ENCODE results near the gene HIGD2A.

The HIGD2A gene, protein sequence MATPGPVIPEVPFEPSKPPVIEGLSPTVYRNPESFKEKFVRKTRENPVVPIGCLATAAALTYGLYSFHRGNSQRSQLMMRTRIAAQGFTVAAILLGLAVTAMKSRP

DNA sequence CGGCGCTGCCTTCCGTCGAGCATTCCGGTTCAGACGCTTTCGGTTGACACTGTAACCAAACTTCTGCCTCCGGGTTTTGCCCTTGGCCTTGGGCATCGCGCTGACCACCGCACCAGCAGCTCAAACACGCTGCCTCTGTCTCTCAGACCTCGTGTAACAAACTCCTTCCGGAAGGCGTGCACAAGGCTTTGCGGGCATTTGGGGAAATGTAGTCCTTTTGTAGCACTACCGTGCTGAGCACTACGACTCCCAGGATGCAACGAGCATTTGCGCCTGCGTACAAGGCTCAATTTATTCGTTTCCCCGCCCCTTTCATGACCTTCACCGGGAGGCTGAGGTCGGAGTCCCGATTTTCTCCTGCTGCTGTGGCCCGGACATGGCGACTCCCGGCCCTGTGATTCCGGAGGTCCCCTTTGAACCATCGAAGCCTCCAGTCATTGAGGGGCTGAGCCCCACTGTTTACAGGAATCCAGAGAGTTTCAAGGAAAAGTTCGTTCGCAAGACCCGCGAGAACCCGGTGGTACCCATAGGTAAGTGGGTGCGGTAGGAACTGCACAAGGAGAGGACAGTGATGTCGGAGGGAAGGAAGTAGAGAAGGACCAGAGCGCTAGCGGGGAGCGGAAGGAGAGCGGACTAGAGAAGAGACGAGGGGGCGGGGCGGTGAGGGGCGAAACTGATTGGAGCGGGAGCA, at the start of gene HIGD2A, which contains the start of gene NOP16:
TSS of gene HIGD2A (plus strand) at position 308 of the 691 bp plus-strand sequence. CDS start at position 377, 69 bp downstream.
TSS of gene NOP16 (minus strand) at position 155 of the 691 bp plus-strand sequence. CDS start at position 96, 59 bp downstream.
- DNase-seq (ENCODE audit: low read depth), result peak; percentile 99

DNA sequence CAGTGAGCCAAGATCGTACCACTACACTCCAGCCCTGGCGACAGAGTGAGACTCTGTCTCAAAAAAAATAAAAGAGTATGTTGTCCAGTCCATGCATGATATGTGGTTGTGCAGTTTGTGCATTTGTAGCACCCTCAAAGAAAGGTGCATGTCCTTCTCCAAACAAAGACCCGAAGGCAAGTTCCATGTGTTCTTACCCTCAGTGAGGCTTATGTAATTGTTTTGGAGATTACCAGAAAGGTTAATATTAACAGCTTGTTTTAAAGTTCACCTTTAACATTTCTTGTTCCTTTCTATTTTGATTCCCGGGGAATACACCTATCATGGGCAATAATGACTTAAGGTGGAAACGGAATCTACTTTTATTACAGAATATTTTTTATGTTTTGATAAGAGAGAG, 49.2 kb upstream of the HIGD2A start:
- no peak for DNase-seq (ENCODE audit: low read depth)

DNA sequence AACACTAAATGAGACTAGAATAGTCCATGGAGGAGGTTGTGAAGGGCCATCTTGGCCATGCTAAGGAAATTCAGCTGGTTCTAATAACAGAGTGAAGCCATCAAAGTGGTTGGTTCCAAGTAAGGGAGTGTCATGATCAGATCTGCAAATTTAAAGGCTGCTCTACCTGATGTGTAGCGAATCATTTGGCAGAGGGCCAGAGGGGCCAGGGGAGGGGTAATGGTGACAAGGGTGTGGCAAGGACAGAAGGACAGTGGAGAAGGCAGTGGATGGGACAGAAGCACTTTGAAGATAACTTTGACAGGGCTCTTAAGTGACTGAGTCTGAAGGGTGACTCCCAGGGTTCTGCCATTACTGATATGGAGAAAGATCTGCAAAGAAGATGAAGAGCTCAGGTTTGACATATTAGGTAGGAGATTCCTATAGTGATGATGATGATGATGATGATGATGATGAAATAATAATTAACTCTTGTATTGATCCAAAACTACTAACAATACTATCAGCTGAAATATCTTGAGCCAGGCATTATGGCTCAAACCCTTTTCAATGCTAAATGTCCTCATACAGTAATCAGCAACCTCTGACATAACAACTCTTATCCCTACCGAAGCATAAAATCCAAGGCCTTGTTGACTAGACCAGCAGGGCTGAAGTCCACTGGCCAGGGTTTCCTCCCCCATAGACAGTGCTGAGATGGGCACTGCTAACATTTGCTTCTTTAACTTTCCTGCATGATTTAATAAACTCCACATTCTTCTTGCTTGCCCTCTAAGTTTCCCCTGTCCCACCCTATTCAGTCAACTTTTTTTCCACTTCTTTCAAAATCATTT, 47.0 kb upstream of the HIGD2A start:
- no peak for DNase-seq (ENCODE audit: low read depth)

DNA sequence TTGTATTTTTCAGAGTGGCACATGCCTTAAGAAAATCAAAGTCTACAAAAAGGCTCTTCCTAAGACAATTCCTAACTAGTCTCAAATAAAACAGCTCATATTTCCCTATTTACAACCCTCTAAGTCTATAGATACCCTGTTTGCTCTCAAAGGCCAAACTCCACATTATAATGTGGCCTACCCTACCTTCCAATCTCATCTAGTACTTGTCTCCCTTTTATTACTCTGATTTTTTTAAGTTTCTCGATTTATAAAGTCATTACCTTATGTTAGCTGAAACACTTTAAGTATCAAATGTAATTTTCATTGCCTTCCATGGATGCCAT, 46.4 kb upstream of the HIGD2A start:
- no peak for DNase-seq (ENCODE audit: low read depth)

DNA sequence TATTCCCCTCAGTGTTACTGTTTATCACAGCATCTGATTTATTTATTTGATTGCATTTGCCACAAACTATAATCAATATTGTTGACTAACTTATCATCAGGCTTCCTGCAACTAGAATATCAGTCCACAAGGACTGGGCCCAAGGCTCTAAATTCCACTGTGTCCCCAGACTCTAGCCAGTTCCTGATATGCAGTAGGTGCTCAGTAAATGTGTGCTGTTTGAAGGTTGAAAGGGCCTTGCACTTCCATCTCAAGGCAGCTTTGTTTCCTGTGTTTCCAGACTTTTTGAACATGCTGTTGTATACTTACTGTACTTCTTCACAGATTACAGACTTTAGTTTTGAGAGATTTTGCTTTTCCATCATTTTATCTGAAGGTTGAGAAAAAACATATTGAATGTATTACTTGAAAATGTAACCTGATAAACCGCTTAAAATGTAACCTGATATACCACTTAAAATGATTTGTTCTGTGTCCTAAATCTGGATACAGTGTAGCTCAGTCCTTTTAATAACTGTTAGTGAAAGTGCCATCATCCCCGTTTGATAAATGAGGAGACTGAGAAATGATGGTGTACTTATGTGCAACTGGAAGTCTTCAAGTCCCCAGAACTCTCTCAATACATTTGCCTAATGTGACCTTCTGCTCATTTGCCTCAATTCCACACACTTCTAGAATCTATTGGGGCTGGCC, 45.6 kb upstream of the HIGD2A start:
- DNase-seq (ENCODE audit: low read depth), result no peak

DNA sequence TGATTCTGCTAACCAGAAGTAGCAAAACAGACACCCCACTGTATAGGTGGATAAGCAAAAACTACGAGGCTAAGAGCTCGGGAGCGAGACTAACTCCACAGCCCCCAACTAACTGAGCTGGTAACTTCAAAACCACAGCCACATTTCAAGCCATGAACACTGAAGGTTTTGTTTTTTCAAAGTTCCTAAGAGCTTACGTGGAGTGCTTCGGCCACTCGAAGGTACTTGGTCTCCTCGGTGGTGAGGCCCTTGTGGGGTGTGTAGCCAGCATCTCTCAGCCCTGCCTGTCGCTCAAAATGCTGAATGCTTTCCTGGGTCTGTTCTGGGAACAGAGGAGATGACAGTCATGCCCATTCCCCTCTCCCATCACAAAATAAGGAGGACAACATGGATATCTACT, 38.1 kb upstream of the HIGD2A start:
- no peak for DNase-seq (ENCODE audit: low read depth)

DNA sequence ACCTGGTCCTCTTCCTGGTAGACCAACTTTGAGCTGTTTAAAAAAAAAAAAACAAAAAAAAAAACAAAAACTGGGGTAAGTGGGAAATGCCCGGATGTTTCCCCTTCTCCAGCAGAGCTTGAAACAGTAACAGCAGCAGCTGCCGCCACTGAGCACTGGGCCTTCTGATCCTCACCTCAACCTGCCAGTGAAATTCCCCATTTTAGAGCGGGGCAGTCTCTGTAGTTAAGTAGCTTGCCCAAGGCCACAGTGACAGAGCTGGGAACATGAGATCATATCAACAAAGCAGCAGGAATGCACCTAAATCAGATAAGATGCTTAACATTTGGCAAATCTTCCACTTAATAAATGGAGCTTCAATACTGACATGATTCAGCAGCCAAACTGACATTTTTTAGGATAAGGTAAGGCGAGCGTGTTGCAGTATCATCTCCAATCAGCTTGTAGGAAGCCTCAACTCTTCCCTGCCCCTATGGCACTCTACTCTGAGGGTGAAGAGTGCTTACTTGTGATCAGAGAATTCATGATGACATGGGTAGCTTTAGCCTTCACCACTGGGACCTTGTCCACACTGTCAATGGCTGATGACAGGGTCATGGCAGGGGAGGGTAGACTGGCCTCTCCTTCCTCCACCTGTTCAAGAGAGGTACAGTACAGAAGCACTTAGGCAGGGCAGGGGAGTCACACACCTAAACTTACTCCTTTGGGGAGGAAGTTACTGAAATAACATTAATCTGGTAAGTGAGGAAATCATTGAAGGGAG, 36.3 kb upstream of the HIGD2A start:
- DNase-seq (ENCODE audit: low read depth), result no peak

DNA sequence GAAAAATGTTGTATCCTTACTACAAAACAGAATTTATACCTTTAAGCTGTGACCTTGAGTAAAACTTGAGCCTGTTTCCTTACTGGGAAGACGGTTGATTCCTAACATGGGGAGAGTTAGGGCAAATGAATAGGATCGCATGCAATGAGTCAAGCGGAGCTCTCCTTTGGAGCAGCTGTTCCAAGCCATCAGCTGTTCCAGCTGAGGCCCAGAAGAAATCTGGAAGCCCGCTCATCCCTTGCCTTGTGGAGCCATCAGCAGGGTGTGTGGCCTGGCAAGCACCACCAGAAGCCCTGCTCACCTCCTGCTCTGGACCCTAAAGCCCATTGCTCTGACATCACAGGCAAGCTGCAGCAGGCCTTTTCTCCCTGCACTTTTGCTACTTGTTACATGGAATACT, 35.0 kb upstream of the HIGD2A start:
- no peak for DNase-seq (ENCODE audit: low read depth)

DNA sequence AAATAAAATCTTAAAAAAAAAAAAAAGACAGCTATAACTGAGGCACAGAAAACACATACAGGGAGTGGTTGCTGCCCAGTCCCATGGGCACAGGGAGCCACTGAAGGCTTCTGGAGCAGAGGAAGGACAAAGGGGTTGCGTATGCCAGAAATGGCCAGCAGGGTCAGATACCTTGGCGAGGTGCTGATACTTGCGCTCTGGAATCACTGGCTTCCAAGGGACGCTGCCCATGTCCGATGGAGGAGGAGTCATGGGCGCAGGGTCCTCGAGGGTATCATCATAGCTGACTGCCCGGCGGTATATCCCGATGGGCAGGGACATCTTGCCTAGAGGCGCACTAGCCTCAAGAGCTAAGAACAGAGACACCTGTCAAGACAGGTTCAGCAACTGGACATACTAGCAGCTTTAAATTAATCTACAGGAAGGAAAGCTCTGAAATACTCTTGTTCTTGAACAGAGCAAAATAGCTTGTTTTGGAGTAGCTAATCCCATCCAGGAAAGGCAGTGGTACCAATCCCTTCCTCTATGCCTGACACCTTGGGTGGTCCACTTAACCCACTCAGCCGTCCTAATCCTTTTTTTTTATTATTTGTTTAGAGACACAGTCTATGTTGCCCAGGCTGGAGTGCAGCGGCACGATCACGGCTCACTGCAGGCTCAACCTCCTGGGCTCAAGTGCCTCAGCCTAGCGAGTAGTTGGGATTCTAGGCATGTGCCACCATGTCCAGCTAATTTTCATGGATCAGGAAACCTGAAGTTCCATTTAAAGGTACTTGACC, 33.0 kb upstream of the HIGD2A start:
- DNase-seq (ENCODE audit: low read depth), result no peak

DNA sequence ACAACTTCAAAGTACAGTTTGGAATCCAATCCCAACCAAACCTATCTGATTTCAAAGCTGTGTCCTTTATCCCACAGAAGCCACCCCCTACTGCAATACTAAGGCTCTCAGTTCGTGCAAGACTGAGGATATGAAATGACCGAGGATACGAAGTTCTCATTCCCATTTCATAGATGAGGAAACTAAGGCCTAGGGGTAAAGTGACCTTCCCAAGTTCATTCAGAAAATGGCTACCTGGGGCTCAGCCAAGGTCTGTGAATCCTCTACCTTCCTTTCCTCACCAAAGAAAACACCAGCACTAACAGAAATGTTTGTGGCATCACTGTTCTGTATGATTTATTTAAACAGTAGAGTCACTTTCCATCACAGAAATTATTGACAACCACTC, 32.4 kb upstream of the HIGD2A start:
- DNase-seq (ENCODE audit: low read depth), result no peak

DNA sequence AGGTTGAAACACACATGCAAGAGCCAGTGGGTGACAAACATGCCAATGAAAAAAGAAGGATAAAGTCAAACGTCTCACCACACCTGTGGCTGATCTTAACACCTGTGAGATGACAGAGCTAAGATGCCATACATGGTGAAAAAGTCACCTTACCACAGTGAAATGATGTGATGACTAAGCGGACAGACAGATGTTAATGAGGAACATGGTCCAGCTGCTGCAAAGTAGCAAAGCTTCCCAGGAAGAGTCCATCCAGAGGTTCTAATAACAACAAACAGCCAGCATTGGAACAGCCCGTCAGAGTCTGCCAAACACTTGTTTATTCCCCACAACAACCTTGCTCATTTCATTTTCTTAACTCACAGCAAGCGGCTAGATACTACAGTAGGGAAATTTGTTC, 28.9 kb upstream of the HIGD2A start:
- no peak for DNase-seq (ENCODE audit: low read depth)

DNA sequence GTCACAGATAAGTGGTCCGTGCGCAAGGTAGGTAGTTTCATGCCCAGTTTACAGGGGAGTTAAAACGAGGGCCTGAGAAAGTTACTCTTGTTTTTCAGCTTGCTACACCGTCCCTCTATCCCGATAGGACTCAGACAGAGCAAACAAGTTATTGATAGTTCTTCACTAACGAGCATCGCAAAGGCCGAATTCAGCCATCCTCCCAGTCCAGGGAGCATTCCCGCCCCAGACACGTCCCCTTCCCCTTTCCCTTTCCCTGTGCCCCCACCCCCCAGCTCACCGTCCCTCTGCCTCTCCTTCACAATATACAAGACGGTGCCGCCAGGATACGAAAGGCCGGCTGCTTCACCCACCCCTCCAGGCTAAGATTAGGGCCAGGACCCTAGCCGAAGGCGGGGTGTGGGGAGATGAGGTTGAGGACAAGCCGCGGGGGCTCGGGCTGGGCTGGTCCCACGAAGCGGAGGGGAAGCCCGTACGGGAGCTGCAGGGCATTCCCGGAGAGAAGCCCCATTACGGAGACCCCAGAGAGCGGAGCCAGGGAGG, 27.6 kb upstream of the HIGD2A start:
- no peak for DNase-seq (ENCODE audit: low read depth)

DNA sequence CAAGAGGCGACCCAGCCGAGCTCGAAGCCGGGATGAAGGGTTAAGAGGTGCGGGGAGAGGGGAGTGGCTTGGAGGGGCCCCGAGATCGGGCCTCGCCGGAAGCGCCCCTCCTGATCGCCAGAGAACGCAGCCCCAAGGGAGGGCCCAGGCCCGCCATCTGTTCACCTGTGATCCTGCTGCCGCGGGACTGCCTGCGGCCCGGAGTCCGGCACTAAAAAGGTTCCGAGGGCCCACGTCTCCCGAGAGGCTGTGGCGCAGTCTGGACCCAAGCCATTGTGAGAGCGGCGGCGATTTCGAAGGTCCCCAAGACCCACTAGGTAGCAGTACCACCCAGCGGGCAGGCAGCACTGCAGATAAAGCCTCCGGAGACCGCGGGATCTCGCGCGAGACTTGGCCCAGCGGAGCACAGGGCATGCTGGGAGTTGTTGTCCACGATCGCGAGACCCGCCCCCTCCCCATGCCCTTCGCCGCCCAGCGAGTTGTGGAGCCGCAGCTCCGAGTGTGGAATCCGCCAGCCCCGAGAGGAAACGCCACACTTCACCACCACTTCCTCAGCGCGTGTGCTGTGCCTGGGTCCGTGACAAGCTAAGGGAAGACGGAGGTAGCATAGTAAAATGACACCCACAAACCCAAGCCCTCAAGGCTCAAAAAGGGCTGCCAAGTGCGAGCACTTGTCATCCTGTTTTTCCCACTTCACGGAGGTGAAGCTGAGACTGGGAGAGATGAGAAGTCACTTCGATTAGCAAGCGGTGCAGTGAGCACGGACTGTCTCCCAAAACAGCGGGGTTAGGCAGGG, 26.9 kb upstream of the HIGD2A start, which contains the start of gene KIAA1191:
TSS of gene KIAA1191 (minus strand) at position 328 of the 796 bp plus-strand sequence. CDS start 2,256 bp downstream, outside the sequence.
- peak; percentile 94 for DNase-seq (ENCODE audit: low read depth)

DNA sequence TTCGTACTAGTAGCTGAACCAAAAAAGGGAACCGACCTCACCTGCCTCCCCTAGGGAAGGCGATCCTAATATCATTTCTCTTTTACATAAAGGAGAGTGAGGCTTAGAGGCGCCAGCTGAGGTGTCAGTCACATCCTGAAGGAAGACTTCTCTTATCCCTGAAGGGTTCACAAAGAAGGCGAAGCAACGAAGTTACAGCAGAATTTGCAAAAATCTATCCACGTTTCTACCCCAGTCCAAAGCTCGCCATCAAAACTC, 26.4 kb upstream of the HIGD2A start:
- no peak for DNase-seq (ENCODE audit: low read depth)

DNA sequence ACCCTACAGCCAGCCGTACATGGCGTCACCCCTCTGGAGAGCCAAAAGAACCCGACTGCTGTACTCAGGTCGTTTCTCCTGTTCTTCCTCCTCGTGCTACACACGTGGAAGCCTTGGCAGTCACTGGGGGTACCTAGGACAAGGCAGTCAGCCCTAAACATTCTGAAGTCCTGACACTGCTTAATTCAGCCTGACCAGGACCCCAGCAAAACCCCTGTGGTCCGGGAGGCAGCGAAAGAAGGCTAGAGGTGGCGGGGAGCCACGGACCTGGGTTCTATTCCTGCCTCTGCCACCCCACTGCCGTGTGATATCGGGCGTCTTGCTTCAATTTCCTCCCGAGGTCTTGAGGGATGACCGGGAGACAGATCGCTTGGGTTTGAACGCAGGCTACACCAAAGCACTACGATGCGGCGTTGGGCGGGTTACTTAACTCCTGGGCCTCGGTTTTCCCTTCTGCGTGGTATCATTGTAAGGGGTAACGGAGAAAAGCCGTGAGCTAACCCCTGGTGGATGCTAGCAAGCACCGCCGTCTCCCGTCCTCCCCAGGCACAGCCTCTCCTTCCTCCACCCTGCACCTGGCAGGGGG, 23.7 kb upstream of the HIGD2A start:
- DNase-seq (ENCODE audit: low read depth), result no peak

DNA sequence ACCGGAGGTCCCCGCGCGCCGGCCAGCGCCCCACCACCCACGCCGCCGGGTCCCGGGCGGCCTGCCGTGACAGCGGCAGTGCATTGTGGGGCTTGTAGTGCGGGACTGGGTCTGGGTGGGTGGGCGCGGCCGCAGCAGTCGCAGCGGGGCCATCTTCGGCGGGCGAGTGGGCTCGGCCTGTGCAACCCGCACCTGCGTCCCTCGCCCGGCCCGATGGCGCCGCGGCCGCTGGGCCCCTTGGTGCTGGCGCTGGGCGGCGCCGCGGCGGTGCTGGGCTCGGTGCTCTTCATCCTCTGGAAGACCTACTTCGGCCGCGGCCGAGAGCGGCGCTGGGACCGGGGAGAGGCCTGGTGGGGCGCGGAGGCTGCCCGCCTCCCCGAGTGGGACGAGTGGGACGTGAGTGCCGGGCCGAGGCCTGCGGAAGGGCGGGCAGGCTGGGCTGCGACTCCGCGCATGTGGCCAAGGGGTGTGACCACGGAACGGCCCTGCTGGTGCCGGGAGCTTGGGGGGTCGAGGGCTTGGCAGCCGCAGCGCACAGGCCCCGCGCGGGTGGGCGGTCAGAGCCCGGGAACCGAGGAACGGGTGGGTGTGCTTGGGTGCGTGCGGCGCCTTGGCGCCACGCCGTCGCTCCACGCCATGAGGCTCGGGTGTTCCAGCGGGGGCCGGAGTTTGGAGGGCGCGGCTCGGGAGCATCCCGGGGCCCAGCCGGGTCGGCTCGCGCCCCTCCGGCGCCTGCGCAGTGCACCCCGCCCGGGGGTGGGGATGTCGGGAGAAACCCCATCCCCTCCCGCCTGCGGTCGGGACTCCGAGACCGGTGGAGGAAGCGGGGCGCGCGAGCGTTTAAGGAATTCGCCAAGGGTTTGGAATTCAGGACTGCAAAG, 23.0 kb upstream of the HIGD2A start, which contains the start of gene ARL10:
TSS of gene ARL10 (plus strand) at position 137 of the 881 bp plus-strand sequence. CDS start at position 214, 77 bp downstream.
- peak; percentile 50 for DNase-seq (ENCODE audit: low read depth)

DNA sequence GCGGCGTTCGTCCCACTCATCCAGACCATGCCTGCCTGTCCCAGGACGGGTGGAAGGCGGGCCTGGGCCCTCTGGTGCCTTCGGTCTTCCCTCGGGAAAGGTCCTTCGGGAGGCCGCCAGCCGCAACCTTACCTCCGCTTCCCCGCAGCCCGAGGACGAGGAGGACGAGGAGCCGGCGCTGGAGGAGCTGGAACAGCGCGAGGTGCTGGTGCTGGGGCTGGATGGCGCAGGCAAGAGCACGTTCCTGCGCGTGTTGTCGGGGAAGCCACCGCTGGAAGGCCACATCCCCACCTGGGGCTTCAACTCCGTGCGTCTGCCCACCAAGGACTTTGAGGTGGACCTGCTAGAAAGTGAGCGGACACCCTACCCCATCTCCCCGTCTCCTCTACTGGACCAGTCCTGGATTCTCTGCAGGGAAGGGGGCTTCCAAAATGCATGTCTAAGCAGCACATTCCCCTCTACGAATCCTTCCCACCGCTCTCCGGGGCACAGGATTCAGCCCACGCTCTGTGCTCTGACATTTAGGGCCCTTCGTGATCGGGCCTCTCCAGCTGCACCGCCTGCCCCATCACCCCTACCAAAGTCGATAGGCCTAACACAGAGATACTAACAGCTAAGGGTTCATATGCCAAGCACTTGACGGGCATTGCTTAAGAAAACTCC, 22.2 kb upstream of the HIGD2A start:
- no peak for DNase-seq (ENCODE audit: low read depth)

DNA sequence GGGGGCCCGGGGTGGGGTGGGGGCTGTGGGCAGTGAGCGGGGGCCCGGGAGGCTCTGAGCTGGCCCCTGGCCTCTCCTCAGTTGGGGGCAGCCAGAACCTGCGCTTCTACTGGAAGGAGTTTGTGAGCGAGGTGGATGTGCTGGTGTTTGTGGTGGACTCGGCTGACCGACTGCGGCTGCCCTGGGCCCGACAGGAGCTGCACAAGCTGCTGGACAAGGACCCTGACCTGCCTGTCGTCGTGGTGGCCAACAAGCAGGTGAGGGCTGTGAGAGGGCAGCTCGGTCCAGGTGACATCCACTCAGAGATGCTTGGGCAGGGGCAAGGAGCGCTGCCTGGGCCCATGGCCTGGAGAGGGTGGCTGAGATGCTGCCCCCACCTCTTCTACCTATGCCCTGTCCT, 19.8 kb upstream of the HIGD2A start:
- DNase-seq (ENCODE audit: low read depth), result no peak

Measured in T-helper 22 cell (primary cell).